ENCODE measurements around the gene PJA2. TPM values are rescaled to one million over a fixed set of nuclear protein-coding genes. Genes with fewer than 3 reads are reported as not detected.

The PJA2 gene
- total RNA-seq, 8 experiments from 2014 or later = 82.9 to 278 (median 164) TPM

- no peak overlapping the region for H3K27ac ChIP-seq
- in situ Hi-C loops (cut with MboI; ENCODE audit: low pct_unique_long_range_greater_than_20kb in 2 of 9, low sequenced_read_pairs in 9 of 9, unreplicated experiment in 9 of 9) = no loop called here
- no peak for ATAC-seq (replicated peaks in 6 of 8)
- H3K4me1 ChIP-seq (replicated peaks in 1 of 2) = peaks cover 5 to 9% of the 10 kb centered on the region in 2 donors
- H3K4me3 ChIP-seq = no peak overlapping the region
- WGBS, 10 experiments = 91 to 100% (median 97%) methylated on average over 2 to 5 of the region's 5 CpGs; no CpG with 5 or more reads in 3 of the 10 experiments
Measured at GRCh38 chr5:109403469-109403868, 6.3 kb downstream of the PJA2 start.

GRCh38 chr5:109399092-109399759 is 10.5 kb downstream of the PJA2 start:
- Histone ChIP-seq H3K4me3 (no peak overlapping the region), H3K4me1 (replicated peaks in 1 of 2) (peaks cover 0 to 2% of the 10 kb centered on the region in 2 donors), H3K27ac (no peak overlapping the region)
- in situ Hi-C loops (cut with MboI; ENCODE audit: low pct_unique_long_range_greater_than_20kb in 2 of 9, low sequenced_read_pairs in 9 of 9, unreplicated experiment in 9 of 9) = no loop called here
- 25 to 100% (median 84%) methylated on average over 1 to 6 of the region's 6 CpGs; no CpG with 5 or more reads in 2 of the 10 experiments for WGBS, 10 experiments
- ATAC-seq (replicated peaks in 6 of 8) = peak in 3 of 8 experiments; percentile 31 to 43 (median 31)

DNA sequence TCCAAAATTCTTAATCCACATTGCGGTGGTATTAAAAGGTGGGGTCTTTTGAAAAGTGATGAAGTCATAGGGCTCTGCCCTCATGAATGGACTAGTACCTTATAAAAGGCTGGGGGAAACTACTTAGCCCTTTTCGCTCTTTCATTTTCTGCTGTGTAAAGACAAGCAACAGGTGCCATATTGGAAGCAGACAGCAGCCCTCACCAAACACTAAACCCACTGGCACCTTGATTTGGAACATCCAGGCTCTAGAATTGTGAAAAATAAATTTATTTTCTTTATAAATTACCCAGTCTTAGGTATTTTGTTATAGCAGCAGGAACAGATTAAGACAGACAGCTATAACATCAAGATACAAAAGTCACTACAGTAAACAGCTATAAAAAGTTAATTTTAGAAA is 12.8 kb downstream of the PJA2 start:
- in situ Hi-C loops (cut with MboI; ENCODE audit: low pct_unique_long_range_greater_than_20kb in 2 of 9, low sequenced_read_pairs in 9 of 9, unreplicated experiment in 9 of 9) = no loop called here
- no peak overlapping the region for H3K27ac ChIP-seq
- no peak for ATAC-seq (replicated peaks in 6 of 8)
- 60 to 100% (median 83%) methylated on average over 1 to 2 of the region's 2 CpGs; no CpG with 5 or more reads in 3 of the 10 experiments for WGBS, 10 experiments
- H3K4me3 ChIP-seq = no peak overlapping the region
- H3K4me1 ChIP-seq (replicated peaks in 1 of 2) = peaks cover 0 to 2% of the 10 kb centered on the region in 2 donors

DNA sequence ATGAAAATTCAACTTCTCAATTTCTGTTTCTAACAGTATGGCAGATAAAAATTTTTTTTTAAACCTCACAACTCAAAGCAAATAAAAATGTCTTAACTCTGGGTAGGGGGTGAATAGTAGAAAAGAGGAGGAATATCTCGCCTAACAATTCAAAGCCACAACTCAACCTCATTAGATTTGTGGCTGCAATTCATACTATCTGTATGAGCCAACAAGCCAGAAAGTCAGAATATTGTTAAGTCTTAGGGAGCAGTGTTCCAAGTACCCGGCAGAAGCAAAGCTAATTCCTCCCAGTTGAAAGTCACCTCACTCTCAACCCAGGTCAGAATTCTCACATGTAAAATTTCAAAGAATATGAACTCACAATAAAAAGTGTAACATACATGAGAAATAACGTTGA is 15.0 kb downstream of the PJA2 start:
- H3K27ac ChIP-seq = no peak overlapping the region
- no peak for ATAC-seq (replicated peaks in 6 of 8)
- in situ Hi-C loops (cut with MboI; ENCODE audit: low pct_unique_long_range_greater_than_20kb in 2 of 9, low sequenced_read_pairs in 9 of 9, unreplicated experiment in 9 of 9) = no loop called here
- 17 to 100% (median 83%) methylated on average over 1 to 3 of the region's 3 CpGs; no CpG with 5 or more reads in 1 of the 10 experiments for WGBS, 10 experiments
- H3K4me1 ChIP-seq (replicated peaks in 1 of 2) = peaks cover 0 to 2% of the 10 kb centered on the region in 2 donors
- no peak overlapping the region for H3K4me3 ChIP-seq

GRCh38 chr5:109390188-109390587 is 19.6 kb downstream of the PJA2 start:
- Histone ChIP-seq H3K27ac (no peak overlapping the region), H3K4me1 (replicated peaks in 1 of 2) (peaks cover 0 to 7% of the 10 kb centered on the region in 2 donors), H3K4me3 (no peak overlapping the region)
- ATAC-seq (replicated peaks in 6 of 8) = no peak
- in situ Hi-C loops (cut with MboI; ENCODE audit: low pct_unique_long_range_greater_than_20kb in 2 of 9, low sequenced_read_pairs in 9 of 9, unreplicated experiment in 9 of 9) = no loop called here

DNA sequence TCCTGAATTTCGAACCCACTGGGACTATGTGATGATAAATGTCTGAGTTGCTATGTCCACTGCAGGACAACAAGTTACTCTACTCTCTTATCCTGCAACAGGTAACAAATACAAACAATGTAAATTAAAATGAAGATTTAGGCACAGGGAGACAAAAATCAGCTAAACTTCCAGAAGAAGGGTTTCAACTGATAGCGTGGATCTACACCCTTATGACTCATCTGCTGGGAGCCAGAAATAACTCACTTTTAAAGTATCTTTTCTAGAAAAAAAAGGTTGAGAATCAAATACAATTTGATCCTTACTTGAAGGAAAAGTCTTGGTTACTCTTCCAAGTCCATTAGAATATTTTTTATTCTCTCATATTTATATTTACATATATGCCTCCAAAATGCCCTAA is 21.4 kb downstream of the PJA2 start:
- Histone ChIP-seq H3K4me3 (no peak overlapping the region), H3K4me1 (replicated peaks in 1 of 2) (peaks cover 0 to 5% of the 10 kb centered on the region in 2 donors), H3K27ac (no peak overlapping the region)
- peak in 2 of 8 experiments; percentile 41 to 49 for ATAC-seq (replicated peaks in 6 of 8)
- 0 to 100% (median 94%) methylated on average over 1 to 2 of the region's 2 CpGs; no CpG with 5 or more reads in 4 of the 10 experiments for WGBS, 10 experiments
- in situ Hi-C loops (cut with MboI; ENCODE audit: low pct_unique_long_range_greater_than_20kb in 2 of 9, low sequenced_read_pairs in 9 of 9, unreplicated experiment in 9 of 9) = no loop called here

DNA sequence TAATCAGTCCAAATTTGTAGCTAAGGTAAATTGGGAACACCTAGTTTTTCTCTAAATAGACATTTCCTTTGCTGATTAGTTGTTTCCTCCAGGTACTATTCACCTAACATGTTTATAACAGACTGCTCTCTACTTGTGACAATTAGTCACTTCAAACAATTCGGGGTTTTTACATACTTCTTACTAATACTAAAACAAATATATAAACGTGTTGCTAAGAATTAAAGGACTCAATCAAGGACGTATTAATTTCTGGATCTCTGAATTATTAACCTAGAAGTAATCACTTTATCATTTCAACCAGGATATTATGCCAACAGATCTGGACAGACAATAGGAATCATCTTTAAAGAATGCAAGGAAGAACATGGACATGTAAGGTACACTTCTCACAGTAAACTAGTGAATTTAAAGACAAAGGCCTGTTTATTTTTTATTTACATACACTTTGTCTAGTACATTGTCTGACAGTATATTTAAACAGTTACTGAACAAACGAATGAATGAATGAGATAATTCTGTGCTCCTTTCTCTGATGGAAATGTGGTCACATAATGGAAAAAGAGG is 22.3 kb downstream of the PJA2 start:
- peak in 1 of 8 experiments; percentile 25 for ATAC-seq (replicated peaks in 6 of 8)
- whole genome bisulfite sequencing, 10 experiments = 63 to 100% (median 86%) methylated on average over 1 to 4 of the region's 4 CpGs

GRCh38 chr5:109378095-109378494 is 31.7 kb downstream of the PJA2 start:
- in situ Hi-C loops (cut with MboI; ENCODE audit: low pct_unique_long_range_greater_than_20kb in 2 of 9, low sequenced_read_pairs in 9 of 9, unreplicated experiment in 9 of 9) = no loop called here
- 86 to 100% (median 100%) methylated on average over 1 to 2 of the region's 2 CpGs; no CpG with 5 or more reads in 1 of the 10 experiments for whole genome bisulfite sequencing, 10 experiments
- H3K4me3 ChIP-seq = no peak overlapping the region
- no peak overlapping the region for H3K27ac ChIP-seq
- H3K4me1 ChIP-seq (replicated peaks in 1 of 2) = no peaks in the 10 kb centered on the region
- no peak for ATAC-seq (replicated peaks in 6 of 8)

More for the DNA sequence above, 22.3 kb downstream of the PJA2 start:
- H3K4me1 ChIP-seq (replicated peaks in 1 of 2) = peaks cover 0 to 5% of the 10 kb centered on the region in 2 donors
- in situ Hi-C loops (cut with MboI; ENCODE audit: low pct_unique_long_range_greater_than_20kb in 2 of 9, low sequenced_read_pairs in 9 of 9, unreplicated experiment in 9 of 9) = no loop called here
- H3K4me3 ChIP-seq = no peak overlapping the region
- no peak overlapping the region for H3K27ac ChIP-seq

DNA sequence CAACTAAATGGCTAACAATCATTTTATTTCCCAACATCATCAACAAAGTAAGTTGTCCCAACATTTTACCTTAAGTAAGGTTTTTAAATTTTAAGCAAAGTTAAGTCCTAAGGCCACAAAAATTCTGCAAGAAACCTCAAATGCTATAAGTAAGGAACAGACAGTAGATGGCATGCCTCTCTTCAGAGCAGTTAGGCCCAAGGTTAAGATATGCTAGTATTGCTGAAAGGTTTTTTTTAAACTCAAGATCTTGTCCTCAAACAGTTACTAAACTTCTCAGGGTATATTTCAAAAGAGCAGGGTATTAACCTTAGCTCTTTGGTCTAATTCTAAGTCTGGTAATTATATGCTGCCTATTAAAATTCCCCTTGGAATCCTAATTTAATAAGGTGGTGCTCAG is 35.1 kb downstream of the PJA2 start:
- H3K27ac ChIP-seq = no peak overlapping the region
- H3K4me1 ChIP-seq (replicated peaks in 1 of 2) = no peaks in the 10 kb centered on the region
- no peak for ATAC-seq (replicated peaks in 6 of 8)
- in situ Hi-C loops (cut with MboI; ENCODE audit: low pct_unique_long_range_greater_than_20kb in 2 of 9, low sequenced_read_pairs in 9 of 9, unreplicated experiment in 9 of 9) = no loop called here
- H3K4me3 ChIP-seq = no peak overlapping the region

DNA sequence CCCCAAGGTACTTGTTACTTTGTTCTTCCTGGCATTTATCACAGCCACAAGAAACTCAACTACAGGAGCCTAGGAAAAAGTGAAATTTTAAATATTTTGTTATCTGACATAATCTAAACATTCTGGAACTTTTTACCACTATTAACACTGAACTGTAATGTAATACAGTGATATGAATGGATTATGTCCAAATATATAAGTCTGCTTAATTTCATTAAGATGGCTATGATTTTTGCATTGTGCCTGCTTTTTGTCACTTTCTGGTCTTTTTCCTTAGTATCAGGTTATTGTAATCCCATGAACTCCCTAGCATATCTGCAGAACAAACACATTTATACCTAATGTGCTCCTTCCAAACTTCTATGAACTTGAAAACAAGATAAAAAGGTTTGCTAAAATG is 35.8 kb downstream of the PJA2 start:
- in situ Hi-C loops (cut with MboI; ENCODE audit: low pct_unique_long_range_greater_than_20kb in 2 of 9, low sequenced_read_pairs in 9 of 9, unreplicated experiment in 9 of 9) = no loop called here
- Histone ChIP-seq H3K27ac (no peak overlapping the region), H3K4me1 (replicated peaks in 1 of 2) (no peaks in the 10 kb centered on the region), H3K4me3 (no peak overlapping the region)
- ATAC-seq (replicated peaks in 6 of 8) = no peak

- ATAC-seq (replicated peaks in 6 of 8) = no peak
- WGBS, 10 experiments = 80 to 100% (median 95%) methylated on average over 1 to 2 of the region's 2 CpGs; no CpG with 5 or more reads in 2 of the 10 experiments
- in situ Hi-C loops (cut with MboI; ENCODE audit: low pct_unique_long_range_greater_than_20kb in 2 of 9, low sequenced_read_pairs in 9 of 9, unreplicated experiment in 9 of 9) = no loop called here
- Histone ChIP-seq H3K27ac (no peak overlapping the region), H3K4me1 (replicated peaks in 1 of 2) (no peaks in the 10 kb centered on the region), H3K4me3 (no peak overlapping the region)
Measured at GRCh38 chr5:109370343-109370742, 39.4 kb downstream of the PJA2 start.

GRCh38 chr5:109365653-109366052 is 44.1 kb downstream of the PJA2 start:
- H3K27ac ChIP-seq = no peak overlapping the region
- in situ Hi-C loops (cut with MboI; ENCODE audit: low pct_unique_long_range_greater_than_20kb in 2 of 9, low sequenced_read_pairs in 9 of 9, unreplicated experiment in 9 of 9) = no loop called here

GRCh38 chr5:109364977-109365376 is 44.8 kb downstream of the PJA2 start:
- in situ Hi-C loops (cut with MboI; ENCODE audit: low pct_unique_long_range_greater_than_20kb in 2 of 9, low sequenced_read_pairs in 9 of 9, unreplicated experiment in 9 of 9) = no loop called here
- Histone ChIP-seq H3K4me3 (no peak overlapping the region), H3K27ac (no peak overlapping the region), H3K4me1 (replicated peaks in 1 of 2) (no peaks in the 10 kb centered on the region)
- no peak for ATAC-seq (replicated peaks in 6 of 8)
- 83 to 97% (median 94%) methylated on average over 1 to 3 of the region's 3 CpGs for WGBS, 10 experiments

More at GRCh38 chr5:109365653-109366052, 44.1 kb downstream of the PJA2 start:
- peak in 1 of 8 experiments; percentile 46 for ATAC-seq (replicated peaks in 6 of 8)
- no peak overlapping the region for H3K4me3 ChIP-seq
- H3K4me1 ChIP-seq (replicated peaks in 1 of 2) = no peaks in the 10 kb centered on the region

DNA sequence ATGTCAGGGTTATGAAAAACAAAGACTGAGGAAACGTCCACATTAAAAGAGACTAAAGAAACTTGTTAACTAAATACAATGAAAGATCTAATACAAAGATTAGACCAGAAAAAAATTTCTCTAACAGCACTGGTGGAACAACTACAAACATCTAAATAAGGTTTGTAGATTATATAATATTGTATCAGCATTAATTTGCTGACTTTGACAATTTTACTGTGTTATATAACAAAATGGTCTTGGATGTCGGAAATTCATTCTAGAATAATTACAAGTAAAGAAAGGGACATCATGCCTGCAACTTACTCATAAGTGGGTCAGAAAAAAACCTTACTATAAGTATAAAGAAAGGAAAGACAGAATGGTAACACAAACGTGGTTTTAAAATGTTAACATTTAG is 50.1 kb downstream of the PJA2 start:
- 76 to 100% (median 96%) methylated on average over 1 to 3 of the region's 3 CpGs for WGBS, 10 experiments
- no peak for ATAC-seq (replicated peaks in 6 of 8)
- Histone ChIP-seq H3K27ac (no peak overlapping the region), H3K4me3 (no peak overlapping the region), H3K4me1 (replicated peaks in 1 of 2) (no peaks in the 10 kb centered on the region)
- in situ Hi-C loops (cut with MboI; ENCODE audit: low pct_unique_long_range_greater_than_20kb in 2 of 9, low sequenced_read_pairs in 9 of 9, unreplicated experiment in 9 of 9) = no loop called here

Measured in motor neuron (in vitro differentiated cells).